CD4-positive, alpha-beta T cell treated with Interleukin-10 for 1 hour (primary cell): ENCODE data around the gene STRN.
"Not testable (repeated sequence)": the region's sequence is repeated elsewhere in the genome, so short reads cannot be mapped to it uniquely, and the experiment has no call there.

Experiments used
- DNase-seq: peaks from one replicate; pipeline ENCODE4 v3.0.0-alpha.2; 2020

STRN gene

DNA sequence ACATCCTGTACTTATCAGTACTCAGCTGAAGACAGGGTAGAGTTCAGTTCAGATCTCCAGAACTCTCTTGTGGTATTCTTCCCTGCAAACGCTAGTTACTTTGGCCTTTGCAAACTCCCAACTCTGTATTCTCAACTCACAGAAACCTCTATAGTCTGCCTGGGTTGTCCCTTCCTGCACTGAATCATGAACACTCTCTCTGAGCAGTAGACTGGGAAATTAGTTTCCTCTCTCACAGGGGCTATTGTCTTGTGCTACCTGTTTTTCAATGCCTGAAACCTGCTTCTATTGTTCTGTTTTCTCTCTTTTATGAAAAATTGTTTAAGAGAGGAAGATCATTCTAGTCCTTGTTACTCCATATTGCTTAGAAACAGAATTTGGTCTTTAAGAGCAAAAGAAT lies 135.2 kb downstream of the STRN start:
- DNase-seq, result no peak

DNA sequence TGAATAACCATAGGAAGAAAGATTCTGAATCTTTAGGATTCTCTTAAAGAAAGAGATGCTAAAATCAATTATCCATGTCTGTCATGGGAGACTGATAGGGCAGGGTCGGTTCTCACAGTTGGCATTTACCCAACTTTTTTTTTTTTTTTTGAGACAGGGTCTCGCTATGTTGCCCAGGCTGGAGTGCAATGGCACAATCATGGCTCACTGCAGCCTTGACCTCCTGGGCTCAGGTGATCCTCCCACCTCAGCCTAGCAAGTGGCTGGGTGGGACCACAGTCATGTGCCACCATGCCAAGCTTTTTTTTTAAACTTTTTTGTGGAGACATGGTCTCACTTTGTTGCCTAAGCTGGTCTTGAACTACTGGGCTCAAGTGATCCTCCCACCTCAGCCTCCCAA lies 141.7 kb downstream of the STRN start:
- DNase-seq, result not testable (repeated sequence)

DNA sequence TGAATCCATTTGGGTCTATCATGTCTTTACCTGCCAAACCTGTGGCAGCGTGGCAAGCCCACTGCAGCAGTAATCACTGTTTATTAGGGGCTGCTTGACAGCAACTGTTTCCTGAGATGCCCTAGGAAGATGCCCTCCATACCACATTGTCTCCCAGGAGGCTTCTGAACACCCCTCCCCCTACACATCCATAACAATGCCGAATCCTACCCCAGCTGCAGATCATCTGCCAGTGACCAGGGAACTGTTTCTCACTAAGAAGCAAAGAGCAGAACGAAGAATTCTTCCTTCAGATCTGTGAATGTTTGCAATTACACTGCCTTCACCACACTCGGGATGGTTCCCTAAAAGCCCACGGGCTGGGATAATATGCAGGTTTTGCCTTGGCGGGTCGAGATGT lies 142.1 kb downstream of the STRN start:
- no peak for DNase-seq

DNA sequence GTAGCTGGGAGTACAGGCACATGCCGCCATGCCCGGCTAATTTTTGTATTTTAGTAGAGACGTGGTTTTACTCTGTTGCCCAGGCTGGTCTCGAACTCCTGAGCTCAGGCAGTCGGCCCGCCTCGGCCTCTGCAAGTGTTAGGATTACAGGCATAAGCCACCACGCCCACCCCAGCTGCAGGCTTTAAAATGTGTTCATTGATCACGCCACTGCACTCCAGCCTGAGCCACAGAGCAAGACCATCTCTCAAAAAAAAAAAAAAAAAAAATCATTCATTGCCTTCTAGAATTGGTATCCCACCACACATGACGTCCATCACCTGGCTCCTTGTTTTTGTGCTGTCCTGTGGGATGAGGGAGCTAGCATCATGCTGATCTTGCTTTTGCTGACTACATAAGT lies 142.5 kb downstream of the STRN start:
- DNase-seq, result no peak

DNA sequence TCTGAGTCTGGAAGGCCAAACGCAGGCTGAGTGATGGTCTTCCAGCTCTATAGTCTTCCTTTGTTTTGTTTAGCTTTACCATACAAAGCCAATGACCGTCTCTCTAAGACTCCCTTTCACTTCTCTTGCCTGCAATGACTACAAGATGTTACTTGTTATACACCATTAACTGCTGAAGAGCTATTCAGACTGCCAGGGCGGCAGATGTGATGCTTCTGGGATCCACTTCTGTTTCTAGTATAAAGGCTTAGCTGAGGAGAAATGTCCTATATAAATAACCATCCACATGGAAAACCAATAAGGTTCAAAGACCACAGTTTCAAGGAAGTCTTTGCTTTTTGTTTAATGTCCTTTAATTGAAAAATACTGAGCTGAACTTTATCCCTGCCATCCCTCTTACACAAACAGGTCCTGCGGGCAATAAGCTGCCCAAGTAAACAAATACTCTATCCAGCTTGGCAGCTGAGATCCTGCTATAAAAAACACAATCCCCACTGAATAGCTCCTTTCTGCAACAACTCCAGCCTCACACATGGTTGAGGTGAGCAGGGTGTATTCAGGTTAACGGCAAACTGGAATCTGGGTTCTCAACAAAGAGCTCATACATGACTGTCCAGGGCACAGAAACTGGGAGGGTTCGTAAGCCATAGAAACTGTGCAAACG lies 145.3 kb downstream of the STRN start:
- DNase-seq, result no peak

DNA sequence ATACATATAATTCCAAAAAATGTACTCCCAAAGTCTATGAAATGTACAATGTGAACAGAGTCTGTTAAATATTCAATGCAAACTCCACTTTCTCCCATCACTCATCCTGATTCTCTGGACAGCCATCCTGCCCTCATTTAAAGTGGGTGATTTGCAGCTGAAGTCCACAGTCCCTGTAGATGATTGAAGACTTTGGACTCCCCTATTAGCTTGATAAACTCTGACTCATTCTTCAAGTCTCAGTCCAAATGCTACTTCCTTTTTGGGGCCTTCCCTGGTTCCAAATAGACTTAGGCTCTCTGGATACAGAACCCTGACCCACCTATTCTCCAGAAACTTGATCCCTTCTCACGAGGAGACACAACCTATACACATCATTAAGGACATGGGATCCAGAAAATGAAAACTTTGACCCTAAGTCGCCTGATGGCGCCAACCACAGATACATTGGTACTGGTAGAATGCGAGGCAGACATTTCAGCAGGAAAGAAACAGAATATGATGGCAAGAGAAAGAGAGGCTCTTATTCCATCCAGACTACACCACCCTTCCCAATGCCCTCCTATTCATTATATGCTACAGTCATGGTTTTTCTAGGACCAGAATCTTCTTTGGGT lies 147.1 kb downstream of the STRN start:
- no peak for DNase-seq

DNA sequence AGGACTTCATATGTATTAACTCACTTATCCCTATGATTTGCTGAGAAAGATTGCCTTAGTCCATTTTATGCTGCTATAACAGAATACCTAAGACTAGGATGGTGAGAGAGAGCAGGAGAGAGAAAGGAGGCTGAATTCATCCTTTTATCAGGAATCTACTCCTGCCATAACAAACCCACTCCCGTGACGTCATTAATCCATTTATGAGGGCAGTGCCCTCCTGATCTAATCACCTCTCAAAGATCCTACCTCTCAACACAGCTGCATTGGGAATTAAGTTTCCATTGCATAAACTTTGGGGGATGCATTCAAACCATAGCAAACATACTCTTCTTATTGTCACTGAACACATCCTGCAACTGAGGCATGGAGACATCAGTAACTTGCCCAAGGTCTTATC lies 147.8 kb downstream of the STRN start:
- DNase-seq, result no peak

DNA sequence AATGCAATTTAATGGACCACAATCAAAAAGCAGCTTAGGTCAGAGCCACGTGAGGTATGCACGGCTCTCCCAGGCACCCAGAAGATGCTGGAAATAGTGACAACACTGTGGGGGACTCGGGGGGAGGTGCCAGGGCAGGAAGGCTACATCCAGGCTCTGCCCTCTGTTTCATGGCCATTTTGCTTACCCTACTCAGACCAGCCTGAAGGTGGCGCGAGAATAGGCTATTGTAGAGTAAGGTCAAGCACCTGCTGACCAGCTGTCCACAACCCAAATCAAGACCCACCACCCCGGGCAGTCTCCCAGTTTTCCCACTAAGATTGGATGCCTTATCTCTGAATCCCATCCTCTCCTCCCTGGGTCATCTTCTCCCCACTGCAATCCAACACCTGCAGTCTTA lies 154.1 kb downstream of the STRN start:
- DNase-seq, result no peak

DNA sequence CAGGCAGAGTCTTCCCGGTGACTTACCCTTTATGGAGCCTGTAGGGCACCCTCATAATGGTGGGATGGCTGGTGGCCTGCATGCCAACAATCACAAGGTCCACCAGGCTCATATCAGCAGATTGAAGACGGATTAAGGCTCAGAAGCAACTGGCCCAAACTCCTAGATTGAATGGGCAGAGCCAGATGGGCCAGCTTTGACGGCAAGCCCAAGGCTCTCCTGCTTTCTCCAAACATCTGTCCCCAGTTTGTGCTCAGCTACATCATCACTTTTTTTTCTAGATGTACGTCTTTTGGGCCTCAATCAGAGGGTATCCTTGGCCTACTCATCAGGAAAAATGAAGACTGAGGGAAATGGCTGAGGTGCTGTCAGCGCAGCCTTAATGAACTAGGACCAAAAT lies 155.3 kb downstream of the STRN start:
- DNase-seq, result no peak

DNA sequence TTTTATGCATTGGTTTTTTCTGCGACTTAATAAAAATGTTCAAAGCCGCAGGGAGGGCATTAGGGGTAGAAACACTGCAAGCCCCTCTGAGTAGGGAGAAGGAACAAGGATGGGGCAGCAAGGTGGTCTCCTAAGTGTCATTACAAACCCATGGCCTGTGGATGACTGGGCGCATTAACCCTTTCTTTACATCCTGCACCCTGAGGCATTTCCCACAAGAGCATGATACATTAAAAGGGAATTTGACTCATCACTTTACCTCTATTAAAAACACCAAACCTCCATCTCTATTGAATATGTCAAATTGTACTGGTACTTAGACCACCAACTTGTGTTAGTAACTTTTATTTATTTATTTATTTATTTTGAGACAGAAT lies 157.3 kb downstream of the STRN start:
- no peak for DNase-seq

DNA sequence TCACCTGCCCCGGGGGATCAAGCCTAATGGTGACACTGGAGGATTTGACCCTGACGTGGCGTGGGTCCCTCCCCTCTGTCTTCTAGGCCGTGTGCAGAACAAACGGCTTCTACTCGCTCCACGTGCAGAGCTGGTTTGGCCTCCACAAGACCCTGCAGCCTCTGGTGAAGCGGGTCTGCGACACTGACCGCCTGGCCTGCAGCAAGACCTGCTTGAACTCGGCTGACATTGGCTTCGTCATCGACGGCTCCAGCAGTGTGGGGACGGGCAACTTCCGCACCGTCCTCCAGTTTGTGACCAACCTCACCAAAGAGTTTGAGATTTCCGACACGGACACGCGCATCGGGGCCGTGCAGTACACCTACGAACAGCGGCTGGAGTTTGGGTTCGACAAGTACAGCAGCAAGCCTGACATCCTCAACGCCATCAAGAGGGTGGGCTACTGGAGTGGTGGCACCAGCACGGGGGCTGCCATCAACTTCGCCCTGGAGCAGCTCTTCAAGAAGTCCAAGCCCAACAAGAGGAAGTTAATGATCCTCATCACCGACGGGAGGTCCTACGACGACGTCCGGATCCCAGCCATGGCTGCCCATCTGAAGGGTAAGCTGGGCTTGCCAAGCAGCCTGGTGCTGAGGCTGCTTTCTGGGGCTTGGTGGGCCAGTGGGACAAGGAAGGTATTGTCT lies 157.8 kb downstream of the STRN start:
- no peak for DNase-seq

DNA sequence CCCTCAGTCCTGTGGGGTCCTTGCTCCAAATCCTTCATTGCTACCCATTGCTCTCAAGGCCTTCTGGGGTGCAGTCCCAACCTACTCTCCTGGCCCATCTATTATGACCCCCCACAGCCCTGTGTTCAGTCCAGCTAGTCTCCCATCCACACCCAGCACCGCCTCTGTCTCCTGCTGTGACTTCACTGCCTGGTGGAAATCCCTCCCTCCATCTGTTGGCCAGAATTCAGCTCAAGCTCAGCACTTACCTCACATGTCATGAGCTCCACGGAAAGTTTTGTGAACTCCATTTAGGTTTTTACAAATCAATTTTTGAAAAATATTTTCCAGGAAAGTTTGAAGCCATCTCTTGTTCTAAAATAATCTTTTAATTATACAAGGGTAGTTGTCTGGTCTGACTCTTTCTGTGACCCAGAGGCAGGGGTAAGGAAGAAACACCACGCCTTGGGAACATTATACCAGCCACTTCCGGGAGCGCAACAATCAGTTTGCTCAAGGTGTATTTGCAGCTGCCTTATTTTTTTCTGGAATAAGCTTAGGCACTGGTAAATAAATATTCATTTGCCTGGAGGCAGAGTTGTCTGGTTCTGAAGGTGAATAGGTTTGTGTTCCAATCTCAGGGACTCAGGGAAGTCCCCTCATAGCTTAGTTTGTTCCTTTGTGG lies 159.0 kb downstream of the STRN start:
- no peak for DNase-seq

DNA sequence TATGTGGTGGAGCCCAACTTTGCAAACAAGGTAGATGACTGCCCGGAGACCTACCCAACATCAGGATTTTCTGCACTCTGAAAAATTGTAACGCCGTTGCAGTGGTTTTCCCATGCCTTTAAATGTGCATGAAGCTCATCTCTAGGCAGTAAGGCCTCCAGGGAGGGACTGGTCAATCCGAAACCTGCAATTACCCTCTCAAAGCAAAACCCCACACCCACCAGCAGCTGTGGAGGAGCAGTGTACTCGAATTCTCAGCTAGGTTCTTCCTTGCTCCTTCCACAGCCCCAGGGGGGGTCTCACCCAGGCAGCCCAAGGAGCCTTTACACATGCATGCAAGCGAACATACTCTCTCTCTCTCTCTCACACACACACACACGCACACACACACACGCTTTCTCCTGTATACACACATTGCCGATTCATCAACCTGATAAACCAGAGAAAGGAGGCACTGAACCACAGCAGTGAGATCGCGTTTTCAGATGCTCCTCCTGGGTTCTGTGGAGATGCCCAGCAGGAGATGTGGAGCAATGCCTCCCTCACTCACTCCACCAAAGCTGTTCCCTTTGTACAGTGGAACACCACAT lies 160.6 kb downstream of the STRN start:
- no peak for DNase-seq

DNA sequence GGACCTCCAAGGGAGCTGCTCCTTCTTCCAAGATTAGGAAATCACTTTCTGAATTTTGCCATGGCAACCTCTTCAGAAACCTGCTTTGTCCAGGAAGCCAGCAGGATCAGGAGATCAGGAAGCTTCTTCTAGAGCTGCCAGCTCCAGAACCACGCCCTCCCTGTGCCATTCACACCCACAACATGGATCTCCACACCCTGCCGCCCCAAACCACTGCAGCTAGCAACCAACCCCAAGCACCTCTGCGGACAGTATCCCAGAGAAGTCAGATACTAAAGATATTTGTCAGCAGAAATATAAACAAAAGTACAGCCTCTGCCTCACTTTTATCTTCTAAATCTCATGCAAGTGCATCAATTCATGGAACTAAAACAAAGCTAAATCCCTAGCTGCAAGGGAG lies 163.4 kb downstream of the STRN start:
- DNase-seq, result no peak

DNA sequence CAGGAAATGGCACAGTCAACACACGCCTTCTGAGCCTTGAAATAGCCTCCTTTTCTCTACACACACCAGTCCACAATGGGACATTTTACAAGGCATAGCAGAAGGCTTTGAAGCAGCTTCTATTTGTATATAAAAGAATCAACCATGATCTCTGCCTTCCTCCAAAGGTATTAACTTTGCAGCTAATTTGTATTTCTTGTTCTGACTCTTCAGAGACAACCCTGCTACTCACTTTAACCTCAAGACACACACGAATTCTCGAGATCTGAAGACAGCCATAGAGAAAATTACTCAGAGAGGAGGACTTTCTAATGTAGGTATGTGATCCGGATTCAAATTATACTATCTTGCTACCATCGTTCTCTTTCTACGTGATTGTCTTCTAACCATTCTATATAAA lies 165.2 kb downstream of the STRN start:
- DNase-seq, result no peak

DNA sequence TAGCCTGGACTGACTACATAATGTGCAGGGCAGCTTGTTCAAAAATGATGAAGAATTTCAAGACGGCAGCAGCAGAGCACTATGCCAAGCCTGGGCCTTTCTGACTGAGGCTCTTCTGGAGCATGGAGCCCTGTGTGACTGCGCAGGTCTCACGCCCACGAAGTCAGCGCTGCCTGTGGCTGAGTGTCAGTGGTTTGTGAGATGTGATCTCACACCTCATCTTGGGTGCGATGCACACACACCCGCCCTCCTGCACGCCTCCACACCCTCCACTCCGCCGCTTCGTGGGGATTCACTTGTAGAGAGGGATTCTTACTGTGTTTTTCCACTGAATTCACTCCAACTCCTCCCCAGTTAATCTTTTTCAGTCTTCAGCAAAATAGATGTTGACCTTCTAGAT lies 166.0 kb downstream of the STRN start:
- peak; percentile 54 for DNase-seq

DNA sequence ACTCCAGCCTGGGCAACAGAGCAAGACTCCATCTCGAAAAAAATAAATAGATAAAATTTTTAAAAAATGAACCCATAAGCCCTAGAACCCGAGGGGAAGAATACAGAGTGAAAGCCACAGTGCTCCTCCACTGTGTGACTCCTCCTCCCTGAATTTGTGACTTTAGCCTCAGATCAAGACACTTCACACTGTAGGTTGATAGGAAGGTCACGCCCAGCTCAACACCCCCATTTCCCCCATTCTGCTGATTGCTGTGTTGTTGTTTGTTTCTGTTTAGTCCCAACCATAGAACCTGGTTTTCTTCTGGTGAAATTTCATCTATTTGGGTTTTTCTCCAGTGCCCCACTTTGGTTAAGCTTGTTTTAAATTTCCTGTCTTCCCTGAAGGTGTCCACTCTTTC lies 167.6 kb downstream of the STRN start:
- peak; percentile 49 for DNase-seq

DNA sequence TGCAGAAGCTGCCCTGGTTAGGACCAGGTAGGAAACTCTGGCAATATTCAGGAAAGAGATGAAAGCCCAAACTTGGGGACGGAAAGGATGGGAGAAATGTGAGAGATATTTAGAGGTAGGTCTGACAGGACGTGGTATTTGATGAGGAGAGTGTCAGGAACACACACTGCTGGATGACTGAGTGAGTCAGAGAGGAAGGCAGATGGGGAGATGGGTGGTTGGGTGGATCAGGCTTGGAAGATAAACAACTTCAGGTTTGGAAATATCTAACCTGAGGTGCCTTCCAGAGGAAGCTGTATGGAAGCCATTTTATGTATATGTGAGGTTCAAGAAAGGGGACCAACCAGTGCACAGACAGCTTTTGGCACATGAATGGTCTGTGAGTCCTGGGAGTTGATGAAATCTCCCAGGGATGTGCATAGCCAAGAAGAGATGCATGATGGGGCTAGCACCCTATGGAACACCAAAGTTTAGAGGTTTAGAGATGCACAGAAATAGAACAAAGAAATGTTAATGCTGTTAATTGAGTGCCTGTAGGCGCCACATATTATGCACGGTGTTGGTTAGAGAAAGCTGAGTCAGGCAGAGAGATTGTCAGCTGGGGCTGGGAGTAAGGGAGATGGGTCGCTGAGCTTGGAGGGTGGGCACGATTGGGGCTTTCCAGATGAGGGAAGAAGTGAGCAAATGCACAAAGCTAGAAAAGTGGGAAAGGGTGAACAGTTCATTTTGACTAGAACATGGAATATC lies 168.8 kb downstream of the STRN start:
- DNase-seq, result no peak
